Activated naive CD8-positive, alpha-beta T cell (primary cell): ENCODE measurements around the gene PLXNA1.

Source experiments
- H3K27ac Mint-ChIP-seq: one replicate; pipeline ENCODE4 v1.8.0; 2021; ENCODE audit warnings: mixed read lengths
- H3K27me3 Mint-ChIP-seq: one replicate; pipeline ENCODE4 v1.8.0; 2021; ENCODE audit warnings: mixed read lengths
- H3K36me3 Mint-ChIP-seq: one replicate; pipeline ENCODE4 v1.8.0; 2021; ENCODE audit warnings: mixed read lengths
- H3K4me1 Mint-ChIP-seq: one replicate; pipeline ENCODE4 v1.8.0; 2021; ENCODE audit warnings: low read depth, mixed read lengths
- H3K4me3 Mint-ChIP-seq: one replicate; pipeline ENCODE4 v1.8.0; 2021; ENCODE audit warnings: mild to moderate bottlenecking, mixed read lengths
- H3K9me3 Mint-ChIP-seq: one replicate; pipeline ENCODE4 v1.8.0; 2021; ENCODE audit warnings: low read depth, mixed read lengths

The PLXNA1 gene

GRCh38 chr3:126985132-126985985, 2.4 kb downstream of the PLXNA1 start:
- H3K4me3 Mint-ChIP-seq, result peak overlapping the region; percentile 20
- H3K9me3 Mint-ChIP-seq, result no peaks in the 10 kb centered on the region
- no peaks in the 10 kb centered on the region for H3K27me3 Mint-ChIP-seq
- no peak overlapping the region for H3K27ac Mint-ChIP-seq
- H3K4me1 Mint-ChIP-seq, result peaks cover 11% of the 10 kb centered on the region
- peaks cover 2% of the 10 kb centered on the region for H3K36me3 Mint-ChIP-seq

- H3K27me3 Mint-ChIP-seq, result no peaks in the 10 kb centered on the region
- H3K27ac Mint-ChIP-seq, result no peak overlapping the region
- H3K4me3 Mint-ChIP-seq, result no peak overlapping the region
- H3K9me3 Mint-ChIP-seq, result no peaks in the 10 kb centered on the region
- H3K4me1 Mint-ChIP-seq, result peaks cover 11% of the 10 kb centered on the region
- peaks cover 2% of the 10 kb centered on the region for H3K36me3 Mint-ChIP-seq
Measured at GRCh38 chr3:126986001-126986400, 3.1 kb downstream of the PLXNA1 start.

- Mint-ChIP-seq H3K4me1 (peaks cover 4% of the 10 kb centered on the region), H3K4me3 (no peak overlapping the region), H3K9me3 (no peaks in the 10 kb centered on the region), H3K36me3 (peaks cover 2% of the 10 kb centered on the region), H3K27ac (no peak overlapping the region), H3K27me3 (no peaks in the 10 kb centered on the region)
Measured at GRCh38 chr3:126987129-126987528, 4.2 kb downstream of the PLXNA1 start.

- Mint-ChIP-seq H3K9me3 (no peaks in the 10 kb centered on the region), H3K4me3 (no peak overlapping the region), H3K4me1 (peaks cover 1% of the 10 kb centered on the region)
Measured at GRCh38 chr3:126987596-126987995, 4.7 kb downstream of the PLXNA1 start.

GRCh38 chr3:126988451-126989021, 5.6 kb downstream of the PLXNA1 start:
- no peaks in the 10 kb centered on the region for H3K27me3 Mint-ChIP-seq
- no peak overlapping the region for H3K27ac Mint-ChIP-seq
- H3K36me3 Mint-ChIP-seq, result peaks cover 2% of the 10 kb centered on the region
- no peaks in the 10 kb centered on the region for H3K9me3 Mint-ChIP-seq
- H3K4me1 Mint-ChIP-seq, result peaks cover 1% of the 10 kb centered on the region
- no peak overlapping the region for H3K4me3 Mint-ChIP-seq

More at GRCh38 chr3:126987596-126987995, 4.7 kb downstream of the PLXNA1 start:
- peaks cover 2% of the 10 kb centered on the region for H3K36me3 Mint-ChIP-seq
- no peak overlapping the region for H3K27ac Mint-ChIP-seq
- no peaks in the 10 kb centered on the region for H3K27me3 Mint-ChIP-seq

- no peaks in the 10 kb centered on the region for H3K27me3 Mint-ChIP-seq
- H3K4me1 Mint-ChIP-seq, result no peaks in the 10 kb centered on the region
- no peak overlapping the region for H3K4me3 Mint-ChIP-seq
- no peaks in the 10 kb centered on the region for H3K9me3 Mint-ChIP-seq
- H3K27ac Mint-ChIP-seq, result no peak overlapping the region
- H3K36me3 Mint-ChIP-seq, result peaks cover 2% of the 10 kb centered on the region
Measured at GRCh38 chr3:126989316-126990023, 6.6 kb downstream of the PLXNA1 start.

GRCh38 chr3:126990024-126990700, 7.2 kb downstream of the PLXNA1 start:
- Mint-ChIP-seq H3K36me3 (peaks cover 2% of the 10 kb centered on the region), H3K27ac (no peak overlapping the region), H3K4me3 (no peak overlapping the region), H3K9me3 (no peaks in the 10 kb centered on the region), H3K27me3 (no peaks in the 10 kb centered on the region), H3K4me1 (no peaks in the 10 kb centered on the region)

- Mint-ChIP-seq H3K27me3 (no peaks in the 10 kb centered on the region), H3K27ac (no peak overlapping the region), H3K4me1 (no peaks in the 10 kb centered on the region)
Measured at GRCh38 chr3:126990890-126991289, 8.0 kb downstream of the PLXNA1 start.

GRCh38 chr3:126991366-126992200, 8.7 kb downstream of the PLXNA1 start:
- H3K27ac Mint-ChIP-seq, result no peak overlapping the region
- peaks cover 2% of the 10 kb centered on the region for H3K36me3 Mint-ChIP-seq
- H3K4me3 Mint-ChIP-seq, result no peak overlapping the region
- no peaks in the 10 kb centered on the region for H3K27me3 Mint-ChIP-seq
- H3K4me1 Mint-ChIP-seq, result no peaks in the 10 kb centered on the region
- H3K9me3 Mint-ChIP-seq, result no peaks in the 10 kb centered on the region

More at GRCh38 chr3:126990890-126991289, 8.0 kb downstream of the PLXNA1 start:
- Mint-ChIP-seq H3K9me3 (no peaks in the 10 kb centered on the region), H3K4me3 (no peak overlapping the region), H3K36me3 (peaks cover 2% of the 10 kb centered on the region)

- Mint-ChIP-seq H3K4me3 (no peak overlapping the region), H3K9me3 (no peaks in the 10 kb centered on the region), H3K27ac (no peak overlapping the region), H3K27me3 (no peaks in the 10 kb centered on the region), H3K36me3 (peaks cover 2% of the 10 kb centered on the region), H3K4me1 (no peaks in the 10 kb centered on the region)
Measured at GRCh38 chr3:126992216-126992615, 9.3 kb downstream of the PLXNA1 start.

- Mint-ChIP-seq H3K36me3 (peaks cover 2% of the 10 kb centered on the region), H3K9me3 (no peaks in the 10 kb centered on the region), H3K4me3 (no peak overlapping the region), H3K4me1 (no peaks in the 10 kb centered on the region), H3K27me3 (no peaks in the 10 kb centered on the region), H3K27ac (no peak overlapping the region)
Measured at GRCh38 chr3:126992776-126993175, 9.9 kb downstream of the PLXNA1 start.

GRCh38 chr3:126993436-126993835, 10.5 kb downstream of the PLXNA1 start:
- Mint-ChIP-seq H3K4me3 (no peak overlapping the region), H3K4me1 (no peaks in the 10 kb centered on the region), H3K36me3 (peaks cover 2% of the 10 kb centered on the region), H3K27ac (no peak overlapping the region), H3K27me3 (no peaks in the 10 kb centered on the region), H3K9me3 (no peaks in the 10 kb centered on the region)

GRCh38 chr3:126994661-126995245, 11.8 kb downstream of the PLXNA1 start:
- H3K27me3 Mint-ChIP-seq, result no peaks in the 10 kb centered on the region
- no peaks in the 10 kb centered on the region for H3K9me3 Mint-ChIP-seq

More at GRCh38 chr3:126994661-126995245, 11.8 kb downstream of the PLXNA1 start:
- no peaks in the 10 kb centered on the region for H3K4me1 Mint-ChIP-seq
- H3K36me3 Mint-ChIP-seq, result no peaks in the 10 kb centered on the region
- no peak overlapping the region for H3K27ac Mint-ChIP-seq
- H3K4me3 Mint-ChIP-seq, result no peak overlapping the region
